Neural progenitor cell (in vitro differentiated cells): Measurements from ENCODE around the gene UFC1. TPM values are rescaled to one million over a fixed set of nuclear protein-coding genes. Genes with fewer than 3 reads are reported as not detected.

Experiments used
- DNase-seq: peaks from one replicate; pipeline ENCODE4 v3.0.0-alpha.2; 2016; ENCODE audit warnings: low spot score
- H2AFZ ChIP-seq: fragments of 200-600 bp; sonication (generic); replicated peaks from 2 replicates; pipeline ENCODE4 v1.6.1; 2016; ENCODE audit warnings: antibody characterized with exemption
- H3F3A ChIP-seq: fragments of 200-600 bp; sonication (generic); 2 replicates; pipeline ENCODE4 v1.6.1; 2016; ENCODE audit warnings: antibody characterized with exemption, low read depth
- H3K27ac ChIP-seq: fragments of 200-600 bp; sonication (generic); 2 replicates; pipeline ENCODE4 v1.5.1; 2016; ENCODE audit warnings: mild to moderate bottlenecking
- H3K27me3 ChIP-seq: fragments of 200-600 bp; sonication (generic); 2 replicates; pipeline ENCODE4 v1.6.1; 2016; ENCODE audit warnings: mild to moderate bottlenecking, moderate library complexity
- H3K36me3 ChIP-seq: fragments of 200-600 bp; sonication (generic); 2 replicates; pipeline ENCODE4 v1.5.1; 2016
- H3K4me1 ChIP-seq: fragments of 200-600 bp; sonication (generic); 2 replicates; pipeline ENCODE4 v1.6.1; 2016; ENCODE audit warnings: mixed run types
- H3K4me2 ChIP-seq: fragments of 200-600 bp; sonication (generic); 2 replicates; pipeline ENCODE4 v1.6.1; 2016
- H3K4me3 ChIP-seq: fragments of 200-600 bp; sonication (generic); 2 replicates; pipeline ENCODE4 v1.5.1; 2016
- H3K79me2 ChIP-seq: fragments of 200-600 bp; sonication (generic); 2 replicates; pipeline ENCODE4 v1.6.1; 2016; ENCODE audit warnings: low read depth
- H3K9ac ChIP-seq: fragments of 200-600 bp; sonication (generic); 2 replicates; pipeline ENCODE4 v1.6.1; 2016
- H3K9me3 ChIP-seq: fragments of 200-600 bp; sonication (generic); 2 replicates; pipeline ENCODE4 v1.5.1; 2016; ENCODE audit warnings: low read depth
- H4K20me1 ChIP-seq: fragments of 200-600 bp; sonication (generic); 2 replicates; pipeline ENCODE4 v1.6.1; 2016; ENCODE audit warnings: low read depth
- H3K27ac Mint-ChIP-seq: 3 replicates; pipeline ENCODE4 v1.8.0; 2021; ENCODE audit warnings: mixed read lengths
- H3K27me3 Mint-ChIP-seq: 2 replicates; pipeline ENCODE4 v1.8.0; 2022; ENCODE audit warnings: low read depth, mild to moderate bottlenecking, inconsistent platforms, moderate library complexity, mixed read lengths; ENCODE audit not compliant: insufficient read depth
- H3K36me3 Mint-ChIP-seq: 3 replicates; pipeline ENCODE4 v1.8.0; 2021; ENCODE audit warnings: mixed read lengths
- H3K4me1 Mint-ChIP-seq: 3 replicates; pipeline ENCODE4 v1.8.0; 2021; ENCODE audit warnings: mixed read lengths
- H3K4me3 Mint-ChIP-seq: 3 replicates; pipeline ENCODE4 v1.8.0; 2021; ENCODE audit warnings: mild to moderate bottlenecking, moderate library complexity, mixed read lengths
- H3K9me3 Mint-ChIP-seq: 3 replicates; pipeline ENCODE4 v1.8.0; 2020; ENCODE audit warnings: mixed read lengths
- CTCF ChIP-seq: fragments of 200-600 bp; sonication (generic); IDR thresholded peaks from 2 replicates; pipeline ENCODE4 v1.5.1; 2017; ENCODE audit warnings: antibody characterized with exemption, mild to moderate bottlenecking
- EZH2 ChIP-seq: fragments of 200-600 bp; sonication (generic); IDR thresholded peaks from 2 replicates; pipeline ENCODE4 v1.6.1; 2017; ENCODE audit warnings: antibody characterized with exemption, mild to moderate bottlenecking, moderate library complexity
- EZH2phosphoT487 ChIP-seq: fragments of 200-600 bp; sonication (generic); IDR thresholded peaks from 2 replicates; pipeline ENCODE4 v1.6.1; 2017; ENCODE audit warnings: antibody characterized with exemption
- total RNA-seq: library from RNA; depleted of rRNA; stranded (reverse); fragments of >200 nt; gene quantifications from 2 replicates; pipeline ENCODE4 v1.2.3, GENCODE V29; 2015; ENCODE audit warnings: low replicate concordance

UFC1 gene
- total RNA-seq, 1 donor from 2014 or later: 114 TPM

DNA sequence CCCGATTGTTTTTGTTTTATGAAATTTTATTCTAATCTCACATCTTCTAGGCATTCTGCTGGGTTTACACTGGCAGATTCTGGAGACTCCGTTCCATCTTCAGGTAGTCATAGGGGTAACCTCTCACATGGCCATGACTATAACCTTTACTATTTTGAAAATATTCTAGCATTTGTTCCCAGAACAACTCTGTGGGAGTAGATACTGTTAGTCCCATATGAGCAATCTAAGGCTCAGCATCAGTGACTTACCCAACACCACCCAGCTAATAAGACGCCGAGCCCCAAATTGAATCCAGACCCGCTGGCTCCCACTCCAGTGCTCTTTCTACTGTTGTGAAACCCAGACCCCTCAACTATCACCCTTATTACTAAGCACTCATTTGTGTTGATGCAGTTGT, 35.3 kb downstream of the UFC1 start:
- Histone ChIP-seq H3F3A (no peaks in the 10 kb centered on the region), H3K27ac (no peak overlapping the region), H2AFZ (no peak overlapping the region), H3K9ac (no peak overlapping the region), H3K79me2 (no peaks in the 10 kb centered on the region), H3K36me3 (no peaks in the 10 kb centered on the region), H3K4me3 (no peak overlapping the region), H3K4me2 (no peak overlapping the region), H3K9me3 (no peaks in the 10 kb centered on the region), H3K4me1 (no peaks in the 10 kb centered on the region), H3K27me3 (no peaks in the 10 kb centered on the region), H4K20me1 (no peaks in the 10 kb centered on the region)
- no peaks in the 10 kb centered on the region for H3K9me3 Mint-ChIP-seq
- H3K4me3 Mint-ChIP-seq: no peak overlapping the region
- peaks cover 13% of the 10 kb centered on the region for H3K4me1 Mint-ChIP-seq
- TF ChIP-seq EZH2phosphoT487: no peak
- no peak for TF ChIP-seq EZH2
- TF ChIP-seq CTCF: no peak
- no peaks in the 10 kb centered on the region for H3K36me3 Mint-ChIP-seq
- H3K27ac Mint-ChIP-seq: no peak overlapping the region
- no peak for DNase-seq
- peaks cover 14% of the 10 kb centered on the region for H3K27me3 Mint-ChIP-seq

GRCh38 chr1:161190962-161191521, 37.3 kb downstream of the UFC1 start:
- Mint-ChIP-seq H3K4me3 (no peak overlapping the region), H3K27me3 (peaks cover 15% of the 10 kb centered on the region), H3K9me3 (no peaks in the 10 kb centered on the region), H3K27ac (no peak overlapping the region), H3K36me3 (no peaks in the 10 kb centered on the region), H3K4me1 (peaks cover 13% of the 10 kb centered on the region)
- no peaks in the 10 kb centered on the region for H4K20me1 ChIP-seq
- DNase-seq: no peak
- H3F3A ChIP-seq: no peaks in the 10 kb centered on the region
- no peaks in the 10 kb centered on the region for H3K79me2 ChIP-seq
- no peak overlapping the region for H3K4me3 ChIP-seq
- H3K9me3 ChIP-seq: no peaks in the 10 kb centered on the region
- no peak overlapping the region for H3K4me2 ChIP-seq
- H2AFZ ChIP-seq: no peak overlapping the region
- no peak overlapping the region for H3K9ac ChIP-seq
- no peak overlapping the region for H3K27ac ChIP-seq
- no peak for TF ChIP-seq EZH2phosphoT487
- TF ChIP-seq CTCF: no peak
- TF ChIP-seq EZH2: no peak
- H3K4me1 ChIP-seq: no peaks in the 10 kb centered on the region
- H3K27me3 ChIP-seq: no peaks in the 10 kb centered on the region
- H3K36me3 ChIP-seq: no peaks in the 10 kb centered on the region

DNA sequence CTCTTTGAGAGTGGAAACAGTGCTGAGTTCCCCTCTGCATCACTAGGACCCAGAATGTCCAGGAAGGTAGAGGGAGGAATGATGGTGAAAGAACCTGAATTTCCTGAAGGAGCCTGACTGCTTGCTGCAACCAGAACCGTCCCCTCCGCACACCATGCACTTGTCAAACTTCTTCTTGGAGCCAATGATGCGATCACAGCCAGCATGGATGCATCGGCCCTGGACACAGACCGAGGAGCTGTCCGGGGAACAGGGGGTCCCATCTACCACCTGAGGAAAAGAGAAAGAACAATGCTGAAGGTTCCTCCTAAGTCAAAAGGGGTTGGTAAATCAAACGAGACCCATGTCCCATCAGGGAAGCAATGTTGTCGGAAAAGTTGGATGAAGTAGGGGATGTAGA, 38.2 kb downstream of the UFC1 start:
- no peaks in the 10 kb centered on the region for H3K36me3 Mint-ChIP-seq
- H3K9me3 ChIP-seq: no peaks in the 10 kb centered on the region
- H3F3A ChIP-seq: no peaks in the 10 kb centered on the region
- H3K4me1 Mint-ChIP-seq: peaks cover 17% of the 10 kb centered on the region
- TF ChIP-seq EZH2phosphoT487 (no peak), EZH2 (no peak), CTCF (no peak)
- no peak overlapping the region for H3K4me2 ChIP-seq
- no peak overlapping the region for H3K27ac ChIP-seq
- H3K27ac Mint-ChIP-seq: peak overlapping the region; percentile 81
- no peaks in the 10 kb centered on the region for H3K36me3 ChIP-seq
- H4K20me1 ChIP-seq: no peaks in the 10 kb centered on the region
- no peaks in the 10 kb centered on the region for H3K9me3 Mint-ChIP-seq
- H3K79me2 ChIP-seq: no peaks in the 10 kb centered on the region
- DNase-seq: no peak
- H3K27me3 ChIP-seq: no peaks in the 10 kb centered on the region
- peaks cover 18% of the 10 kb centered on the region for H3K27me3 Mint-ChIP-seq
- no peak overlapping the region for H3K4me3 ChIP-seq
- no peak overlapping the region for H3K4me3 Mint-ChIP-seq
- peaks cover 9% of the 10 kb centered on the region for H3K4me1 ChIP-seq
- H3K9ac ChIP-seq: no peak overlapping the region
- no peak overlapping the region for H2AFZ ChIP-seq
